AG09319 (cell line): ENCODE data around the gene ZNF446.
"Not testable (repeated sequence)": the region's sequence is repeated elsewhere in the genome, so short reads cannot be mapped to it uniquely, and the experiment has no call there.

Source experiments
- DNase-seq: peaks from one replicate; pipeline ENCODE4 v3.0.0-alpha.2; 2010; ENCODE audit warnings: low read depth; ENCODE audit errors: extremely low read depth
- CTCF ChIP-seq: IDR thresholded peaks from 2 replicates; pipeline ENCODE4 v1.5.1; 2011; ENCODE audit warnings: low read depth, mild to moderate bottlenecking, inconsistent platforms, low read length, moderate library complexity

Gene ZNF446

GRCh38 chr19:58466760-58467589 is 9.2 kb upstream of the ZNF446 start, which contains the start of gene ZNF324:
TSS of gene ZNF324 (plus strand) at chr19:58467080. CDS start at chr19:58469186, 2,106 bp downstream.
- peak; percentile 82 for DNase-seq
- TF ChIP-seq CTCF, result no peak

DNA sequence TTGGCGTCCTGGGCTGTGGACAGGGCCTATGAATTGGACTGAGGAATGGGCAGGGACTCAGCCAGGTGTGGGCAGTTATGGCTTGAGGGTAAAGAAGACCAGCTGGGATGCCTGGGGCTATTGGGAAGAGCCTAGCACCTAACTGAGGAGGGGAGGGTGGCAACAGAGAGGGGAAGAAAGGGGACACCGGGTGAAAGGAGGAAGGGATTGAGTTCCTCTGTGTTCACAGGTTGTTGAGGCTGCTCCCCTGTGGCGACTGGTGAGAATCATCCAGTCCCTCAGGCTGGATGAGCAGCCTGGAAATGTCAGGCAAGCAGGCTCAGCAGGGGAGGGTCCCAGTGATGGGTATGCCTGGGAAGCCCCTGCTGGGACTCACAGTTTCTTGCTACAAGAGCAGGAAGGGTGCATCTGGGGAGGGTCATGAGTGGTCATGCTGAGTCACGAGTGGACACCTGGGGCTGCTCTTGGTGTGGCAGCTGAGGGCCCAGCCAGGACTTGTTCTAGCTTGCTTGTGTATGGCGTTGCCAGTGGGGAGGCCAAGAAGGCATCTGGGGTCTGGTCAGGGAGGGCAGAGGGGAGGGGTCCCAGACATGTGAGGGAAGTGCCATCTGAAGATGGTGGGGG is 7.8 kb upstream of the ZNF446 start:
- DNase-seq, result no peak
- TF ChIP-seq CTCF, result no peak

- DNase-seq, result no peak
- TF ChIP-seq CTCF, result no peak
Measured at GRCh38 chr19:58469241-58470013, 6.7 kb upstream of the ZNF446 start.

DNA sequence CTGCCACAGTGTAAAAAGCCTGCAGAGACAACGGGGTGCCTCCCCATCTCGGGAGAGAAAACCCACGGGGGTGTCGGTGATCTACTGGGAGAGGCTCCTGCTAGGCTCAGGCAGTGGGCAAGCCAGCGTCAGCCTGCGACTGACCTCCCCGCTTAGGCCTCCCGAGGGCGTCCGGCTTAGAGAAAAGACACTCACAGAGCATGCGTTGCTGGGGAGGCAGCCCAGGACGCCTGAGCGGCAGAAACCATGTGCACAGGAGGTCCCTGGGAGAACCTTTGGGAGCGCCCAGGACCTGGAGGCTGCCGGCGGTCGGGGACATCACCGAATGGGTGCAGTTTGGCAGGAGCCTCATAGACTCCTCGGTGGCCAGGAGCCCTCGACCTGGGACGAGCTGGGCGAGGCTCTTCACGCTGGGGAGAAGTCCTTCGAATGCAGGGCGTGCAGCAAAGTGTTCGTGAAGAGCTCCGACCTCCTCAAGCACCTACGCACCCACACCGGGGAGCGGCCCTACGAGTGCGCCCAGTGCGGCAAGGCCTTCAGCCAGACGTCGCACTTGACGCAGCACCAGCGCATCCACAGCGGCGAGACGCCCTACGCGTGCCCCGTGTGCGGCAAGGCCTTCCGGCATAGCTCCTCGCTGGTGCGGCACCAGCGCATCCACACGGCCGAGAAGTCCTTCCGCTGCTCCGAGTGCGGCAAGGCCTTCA is 5.2 kb upstream of the ZNF446 start:
- not testable (repeated sequence) for DNase-seq

GRCh38 chr19:58471736-58472135 is 4.4 kb upstream of the ZNF446 start:
- no peak for DNase-seq
- TF ChIP-seq CTCF, result no peak

GRCh38 chr19:58473775-58474174 is 2.4 kb upstream of the ZNF446 start:
- no peak for TF ChIP-seq CTCF
- no peak for DNase-seq

DNA sequence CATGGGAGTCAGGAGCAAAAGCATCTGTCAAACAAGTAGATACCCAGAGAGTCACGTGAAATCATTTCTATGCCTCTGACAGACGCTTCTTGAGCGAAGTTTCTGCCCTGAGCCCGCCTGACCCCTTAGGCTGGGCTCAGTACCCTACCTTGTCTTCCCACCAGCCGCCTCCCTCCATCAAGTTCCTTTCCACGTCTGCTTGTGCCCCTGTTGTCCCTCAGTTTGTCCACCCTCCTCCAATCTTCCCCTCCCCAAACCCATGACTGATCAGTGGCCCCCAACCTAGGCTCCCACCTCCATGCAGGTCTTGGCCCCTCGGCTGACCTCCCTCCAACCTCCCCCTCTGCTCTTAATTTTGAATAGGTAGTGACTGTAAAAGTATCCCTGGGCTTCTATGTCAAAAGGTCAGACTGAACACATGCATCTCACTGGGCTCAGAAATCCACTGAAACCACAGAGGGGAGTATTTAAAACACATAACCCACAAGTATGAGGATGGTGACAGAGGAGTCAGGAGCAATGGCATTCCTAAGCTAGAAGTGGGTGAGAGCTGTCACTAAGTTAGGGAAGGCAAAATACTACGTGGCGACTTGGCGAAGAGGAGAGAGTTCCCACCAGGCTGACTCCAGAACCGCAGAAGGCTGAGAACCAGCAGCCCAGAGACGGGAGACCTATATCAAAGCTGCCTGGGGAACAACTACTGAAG is 1.7 kb upstream of the ZNF446 start:
- TF ChIP-seq CTCF, result no peak
- DNase-seq, result no peak
